ENCODE results near the gene SERPINB6. TPM values are rescaled to one million over a fixed set of nuclear protein-coding genes. Genes with fewer than 3 reads are reported as not detected.

Gene SERPINB6
- polyA plus RNA-seq, 1 donor from 2014 or later = 77.8 TPM

DNA sequence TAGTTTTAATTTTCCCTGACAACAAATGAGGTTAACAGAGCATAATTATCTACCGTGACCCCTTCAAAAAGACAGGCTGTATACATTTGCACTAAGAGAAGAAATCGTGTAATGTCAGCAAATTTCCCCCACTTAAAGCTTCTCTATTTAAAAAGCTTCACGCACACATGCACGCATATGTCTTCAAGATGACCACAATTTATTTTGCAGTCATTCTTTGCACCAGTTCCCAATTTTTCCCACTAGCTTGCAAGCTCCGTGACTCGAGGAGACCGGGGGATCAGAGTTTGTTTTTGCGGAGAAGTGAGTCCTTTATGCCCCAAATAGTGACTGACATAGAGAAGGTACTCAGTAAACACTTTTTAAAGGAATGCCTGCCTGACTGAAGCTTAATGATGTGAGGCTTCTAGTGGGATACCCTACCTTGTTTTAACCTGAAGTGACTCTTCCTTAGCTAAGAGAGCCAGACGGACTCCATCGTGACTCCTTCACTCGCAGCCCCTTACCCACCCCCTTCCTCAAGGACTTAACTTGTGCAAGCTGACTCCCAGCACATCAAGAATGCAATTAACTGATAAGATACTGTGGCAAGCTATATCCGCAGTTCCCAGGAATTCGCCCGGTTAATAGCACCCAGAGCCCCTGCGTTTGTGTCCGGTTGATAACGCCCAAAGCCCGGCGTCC is 19.0 kb upstream of the SERPINB6 start:
- Mint-ChIP-seq H3K4me3 (peak overlapping the region; percentile 92 to 99 (median 98)), H3K36me3 (no peaks in the 10 kb centered on the region), H3K27ac (peak overlapping the region; percentile 96 to 100 (median 98)), H3K9me3 (no peaks in the 10 kb centered on the region), H3K4me1 (peaks cover 13 to 22% (median 16%) of the 10 kb centered on the region in 3 donors), H3K27me3 (no peaks in the 10 kb centered on the region)

DNA sequence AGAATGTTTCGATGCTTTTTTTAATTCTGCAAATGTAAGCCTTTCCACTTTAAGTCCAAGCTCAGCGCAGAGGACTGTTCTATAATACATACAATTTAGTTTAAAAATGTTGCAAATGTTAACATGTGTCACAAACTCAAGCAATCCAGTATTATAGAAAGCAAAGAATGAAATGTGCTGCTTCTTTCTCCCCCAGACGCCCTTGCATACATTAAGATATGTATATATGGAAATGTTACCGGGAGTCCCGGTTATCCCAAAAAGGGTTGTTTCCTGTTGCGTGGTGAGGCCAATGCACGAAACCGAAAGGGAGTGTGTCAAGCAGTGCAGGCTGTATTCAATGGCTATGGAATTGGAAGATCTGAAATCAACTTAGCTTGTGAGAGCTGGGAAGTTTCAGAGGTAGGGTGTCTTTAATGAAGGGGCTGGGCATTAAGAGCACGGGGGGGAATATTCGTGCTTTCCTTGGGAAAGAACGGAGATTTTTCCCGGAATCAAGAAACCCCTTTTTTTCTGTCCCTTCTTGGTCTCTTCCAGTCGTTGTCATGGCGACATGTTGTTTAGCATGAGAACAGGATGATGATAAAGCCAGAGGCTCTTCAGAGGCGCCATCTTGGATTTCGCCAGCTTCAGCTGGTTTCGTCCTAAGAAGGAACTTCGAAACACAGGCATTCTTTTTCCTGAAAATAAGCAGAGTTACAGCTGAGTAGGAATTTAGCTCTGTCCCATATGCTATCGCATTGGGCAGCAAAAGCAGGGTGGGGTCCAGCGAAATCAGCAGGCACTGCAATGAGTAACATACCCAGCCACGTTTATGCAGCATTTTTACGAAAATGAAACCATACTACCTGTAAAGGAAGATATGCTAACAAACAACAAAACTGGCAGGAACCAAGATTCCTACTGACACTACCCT is 18.2 kb upstream of the SERPINB6 start:
- Mint-ChIP-seq H3K27ac (peak overlapping the region; percentile 96 to 100 (median 98)), H3K9me3 (no peaks in the 10 kb centered on the region), H3K4me1 (peaks cover 13 to 22% (median 16%) of the 10 kb centered on the region in 3 donors), H3K36me3 (no peaks in the 10 kb centered on the region), H3K4me3 (peak overlapping the region; percentile 92 to 99 (median 98)), H3K27me3 (no peaks in the 10 kb centered on the region)

DNA sequence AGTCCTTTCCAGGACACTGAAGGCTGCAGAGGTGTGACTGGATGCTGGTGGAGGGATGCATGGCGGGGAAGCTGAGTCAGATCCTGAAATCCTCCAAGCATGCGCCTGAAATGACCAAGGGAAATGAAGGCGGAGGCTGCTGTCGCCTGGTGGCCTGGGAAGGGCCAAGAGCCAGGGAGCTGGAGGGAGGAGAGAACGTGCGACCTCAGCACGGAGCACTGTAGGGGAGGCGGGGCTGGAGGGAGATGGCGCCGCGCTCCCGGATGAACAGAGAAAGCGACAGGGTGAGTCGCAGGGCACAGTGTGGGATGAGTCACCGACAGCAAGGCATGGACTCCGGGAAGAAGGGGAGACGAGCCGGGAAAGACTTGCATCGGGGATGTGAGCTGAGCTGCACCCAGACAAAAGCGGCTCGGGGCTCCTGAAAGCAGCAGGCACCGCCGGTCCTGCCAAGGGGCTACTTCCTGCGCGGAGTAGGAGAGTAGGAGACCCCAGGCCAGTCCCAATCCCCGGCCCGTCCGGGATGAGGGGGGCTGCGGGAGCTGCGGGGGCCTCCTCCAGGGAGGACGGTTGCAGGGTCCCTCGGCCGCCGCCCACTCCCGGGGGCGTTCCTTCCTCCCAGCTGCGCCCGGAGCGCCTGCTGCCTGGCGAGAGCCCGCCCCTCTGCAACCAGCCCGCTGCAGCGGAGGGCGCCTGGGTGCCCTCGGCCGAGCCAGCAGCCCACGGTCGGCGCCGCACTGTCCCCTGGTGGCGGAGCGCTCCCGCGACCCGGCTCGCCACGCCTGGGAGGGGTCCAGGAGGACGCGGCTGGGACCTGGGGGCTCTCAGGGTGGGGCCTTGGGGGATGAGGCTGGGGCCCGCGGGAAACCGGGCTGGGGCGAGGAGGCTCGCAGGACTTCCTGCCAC is 17.3 kb upstream of the SERPINB6 start:
- H3K4me1 Mint-ChIP-seq = peaks cover 13 to 22% (median 18%) of the 10 kb centered on the region in 3 donors
- peak overlapping the region; percentile 92 to 99 (median 98) for H3K4me3 Mint-ChIP-seq
- no peaks in the 10 kb centered on the region for H3K36me3 Mint-ChIP-seq
- peak overlapping the region; percentile 96 to 100 (median 98) for H3K27ac Mint-ChIP-seq
- H3K27me3 Mint-ChIP-seq = no peaks in the 10 kb centered on the region
- no peaks in the 10 kb centered on the region for H3K9me3 Mint-ChIP-seq

DNA sequence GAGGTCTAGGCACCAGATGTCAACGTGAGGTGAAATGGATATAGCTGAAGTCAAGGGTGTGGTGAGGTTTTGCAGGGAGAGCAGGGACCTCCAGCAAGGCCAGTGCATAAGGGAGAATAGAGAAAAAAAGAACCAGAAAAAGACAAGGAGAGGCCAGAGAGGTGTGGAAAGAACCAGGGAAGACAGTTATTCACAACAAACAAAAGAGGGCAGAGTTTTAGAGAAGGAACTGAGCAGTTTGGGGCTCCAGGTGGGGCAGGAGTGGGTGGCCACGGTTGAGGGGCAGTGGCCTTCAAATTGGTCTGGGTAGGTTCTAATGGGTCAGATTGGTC is 16.7 kb upstream of the SERPINB6 start:
- Mint-ChIP-seq H3K27me3 (no peaks in the 10 kb centered on the region), H3K9me3 (no peaks in the 10 kb centered on the region), H3K4me1 (peaks cover 13 to 22% (median 21%) of the 10 kb centered on the region in 3 donors), H3K36me3 (no peaks in the 10 kb centered on the region), H3K4me3 (peak overlapping the region; percentile 89 to 97 (median 94)), H3K27ac (peak overlapping the region; percentile 65 to 96 (median 94))

DNA sequence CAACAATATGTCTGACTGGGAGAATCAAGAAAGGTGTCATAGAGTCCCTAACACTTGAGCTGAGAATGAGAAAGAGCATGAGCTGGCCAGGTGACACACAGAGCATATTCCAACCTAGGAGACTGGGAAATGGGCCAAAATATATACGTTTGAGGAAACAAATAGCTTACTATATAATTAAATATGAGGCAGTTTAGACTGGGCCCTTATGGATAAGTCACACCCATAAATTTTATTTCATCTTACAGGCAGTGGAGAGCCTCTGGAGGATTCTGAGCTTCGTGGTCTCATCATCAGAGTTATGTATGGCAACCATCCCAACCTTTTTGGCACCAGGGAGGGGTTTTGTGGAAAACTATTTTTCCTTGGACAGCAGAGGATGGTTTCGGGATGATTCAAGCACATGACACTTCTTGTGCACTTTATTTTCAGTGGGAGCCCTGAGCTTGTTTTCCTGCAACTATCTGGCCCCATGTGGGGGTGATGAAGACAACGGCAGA is 15.4 kb upstream of the SERPINB6 start:
- H3K27ac Mint-ChIP-seq = peak overlapping the region in 1 of 3 donors; percentile 96
- H3K36me3 Mint-ChIP-seq = peaks cover 2% of the 10 kb centered on the region
- H3K4me1 Mint-ChIP-seq = peaks cover 13 to 22% (median 21%) of the 10 kb centered on the region in 3 donors
- H3K27me3 Mint-ChIP-seq = peaks cover 1% of the 10 kb centered on the region
- H3K9me3 Mint-ChIP-seq = no peaks in the 10 kb centered on the region
- H3K4me3 Mint-ChIP-seq = peak overlapping the region in 1 of 4 donors; percentile 89

DNA sequence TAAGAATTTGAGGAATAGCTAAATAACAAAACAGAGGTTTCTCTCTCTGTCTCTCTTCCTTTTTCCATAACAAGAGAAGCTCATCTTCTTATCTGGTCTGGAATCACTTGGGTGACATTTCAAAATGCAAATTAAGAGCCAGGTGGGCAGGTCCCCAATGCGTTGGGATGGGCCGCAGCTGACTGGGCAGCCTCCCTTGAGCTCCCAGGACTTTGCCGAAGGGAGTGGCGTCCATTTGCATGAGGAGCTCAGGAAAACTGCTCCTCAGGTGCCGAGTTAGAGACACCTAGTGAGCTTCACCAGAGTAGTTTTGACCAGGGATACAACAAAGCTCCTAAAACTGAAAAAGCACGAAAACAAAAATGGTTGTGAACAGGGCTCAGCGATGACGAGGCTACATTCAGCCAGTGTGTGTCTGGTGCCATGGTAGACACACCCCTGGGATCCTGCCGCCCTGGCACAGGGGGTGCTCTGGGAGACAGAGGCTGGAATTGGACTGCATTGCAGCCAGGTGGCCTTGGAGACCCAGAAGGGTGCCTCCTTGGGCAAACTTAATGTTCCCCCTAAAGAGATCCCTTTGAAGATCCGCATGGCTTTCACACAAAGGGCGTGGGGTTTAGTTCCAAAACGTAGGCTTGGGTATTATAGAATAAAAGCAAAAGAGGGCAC is 13.5 kb upstream of the SERPINB6 start:
- peaks cover 2% of the 10 kb centered on the region for H3K36me3 Mint-ChIP-seq
- no peaks in the 10 kb centered on the region for H3K9me3 Mint-ChIP-seq
- peaks cover 10 to 14% (median 12%) of the 10 kb centered on the region in 3 donors for H3K4me1 Mint-ChIP-seq
- H3K27ac Mint-ChIP-seq = no peak overlapping the region
- H3K4me3 Mint-ChIP-seq = peak overlapping the region in 1 of 4 donors; percentile 18
- H3K27me3 Mint-ChIP-seq = peaks cover 10% of the 10 kb centered on the region

DNA sequence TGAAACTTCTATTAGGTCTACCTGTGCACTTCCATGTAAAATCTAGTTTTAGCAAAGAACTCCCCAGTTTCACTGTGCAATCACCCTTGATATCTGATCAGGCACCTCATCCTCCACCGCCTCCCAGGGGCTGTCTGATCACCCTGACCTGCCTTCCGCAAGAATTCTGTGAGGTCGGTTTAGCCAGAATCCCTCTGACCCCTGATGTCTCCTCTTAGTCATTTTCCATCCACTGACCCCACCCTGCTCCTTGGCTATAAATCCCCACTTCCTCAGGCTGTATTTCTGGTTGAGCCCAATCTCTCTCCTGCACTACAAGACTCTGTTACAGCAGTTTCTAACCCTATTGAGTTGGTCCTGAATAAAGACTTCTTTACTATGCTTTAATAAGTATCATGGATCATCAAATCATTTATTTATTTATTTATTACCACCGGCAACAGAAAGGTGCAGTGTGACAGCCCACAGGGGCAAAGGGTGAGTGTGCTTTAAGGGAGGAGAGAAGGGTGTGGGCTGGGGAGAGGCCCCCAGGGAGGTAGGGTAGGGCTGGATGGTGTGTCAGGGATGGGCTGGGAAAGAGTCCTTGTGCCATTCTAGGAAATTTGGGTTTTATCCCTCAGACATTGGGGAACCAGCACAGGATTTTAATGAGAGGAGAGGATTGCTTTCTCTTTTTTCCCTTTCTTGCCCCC is 11.2 kb upstream of the SERPINB6 start:
- peaks cover 13% of the 10 kb centered on the region for H3K27me3 Mint-ChIP-seq

DNA sequence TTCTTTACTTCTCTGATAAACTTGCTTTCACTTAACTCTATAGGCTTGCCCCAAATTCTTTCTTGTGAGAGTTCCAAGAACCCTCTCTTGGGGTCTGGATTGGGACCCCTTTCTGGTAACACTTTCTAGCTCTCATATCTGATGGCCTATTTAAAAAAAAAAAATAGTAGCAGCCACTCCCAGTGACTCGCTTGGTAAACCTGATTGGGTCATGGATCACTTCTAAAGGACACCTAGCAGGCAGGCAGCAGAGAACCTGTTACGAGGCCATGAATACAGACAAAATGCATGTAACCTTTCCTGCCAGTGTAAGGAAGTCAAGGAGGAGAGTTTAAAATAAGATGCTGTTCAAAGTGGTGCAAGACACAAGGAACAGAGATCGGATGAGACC is 9.1 kb upstream of the SERPINB6 start:
- H3K4me3 Mint-ChIP-seq = no peak overlapping the region
- peaks cover 13% of the 10 kb centered on the region for H3K27me3 Mint-ChIP-seq
- no peaks in the 10 kb centered on the region for H3K9me3 Mint-ChIP-seq
- H3K4me1 Mint-ChIP-seq = peaks cover 1 to 9% (median 3%) of the 10 kb centered on the region in 3 donors
- peaks cover 3% of the 10 kb centered on the region for H3K36me3 Mint-ChIP-seq
- H3K27ac Mint-ChIP-seq = no peak overlapping the region

More for the DNA sequence above, 11.2 kb upstream of the SERPINB6 start:
- H3K4me3 Mint-ChIP-seq = no peak overlapping the region
- no peaks in the 10 kb centered on the region for H3K9me3 Mint-ChIP-seq
- peaks cover 0 to 5% (median 3%) of the 10 kb centered on the region in 3 donors for H3K4me1 Mint-ChIP-seq
- peaks cover 3% of the 10 kb centered on the region for H3K36me3 Mint-ChIP-seq
- H3K27ac Mint-ChIP-seq = no peak overlapping the region

DNA sequence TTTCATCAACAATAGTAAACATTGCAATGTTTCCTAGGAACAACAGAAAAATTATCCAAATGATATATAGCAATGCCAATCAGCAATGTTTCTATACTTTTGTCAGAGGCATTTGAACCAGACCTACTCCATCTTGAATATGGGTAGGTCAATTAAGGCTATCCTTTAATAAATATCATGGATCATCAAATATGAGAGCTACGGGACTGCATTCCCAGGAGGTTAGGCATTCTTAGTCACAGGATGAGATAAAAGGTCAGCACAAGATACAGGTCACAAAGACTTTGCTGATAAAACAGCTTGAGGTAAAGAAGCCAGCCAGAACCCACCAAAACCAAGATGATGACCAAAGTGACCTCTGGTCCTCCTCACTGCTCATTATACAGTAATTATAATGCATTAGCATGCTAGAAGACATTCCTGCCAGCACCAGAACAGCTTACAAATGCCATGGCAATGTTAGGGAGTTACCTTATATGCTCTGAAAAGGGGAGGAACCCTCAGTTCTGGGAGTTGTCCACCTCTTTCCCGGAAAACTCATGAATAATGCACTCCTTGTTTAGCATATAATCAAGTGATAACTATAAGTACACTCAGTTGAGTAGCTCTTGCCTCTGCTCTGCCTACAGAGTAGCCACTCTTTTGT is 8.6 kb upstream of the SERPINB6 start:
- H3K27me3 Mint-ChIP-seq = peaks cover 13% of the 10 kb centered on the region

DNA sequence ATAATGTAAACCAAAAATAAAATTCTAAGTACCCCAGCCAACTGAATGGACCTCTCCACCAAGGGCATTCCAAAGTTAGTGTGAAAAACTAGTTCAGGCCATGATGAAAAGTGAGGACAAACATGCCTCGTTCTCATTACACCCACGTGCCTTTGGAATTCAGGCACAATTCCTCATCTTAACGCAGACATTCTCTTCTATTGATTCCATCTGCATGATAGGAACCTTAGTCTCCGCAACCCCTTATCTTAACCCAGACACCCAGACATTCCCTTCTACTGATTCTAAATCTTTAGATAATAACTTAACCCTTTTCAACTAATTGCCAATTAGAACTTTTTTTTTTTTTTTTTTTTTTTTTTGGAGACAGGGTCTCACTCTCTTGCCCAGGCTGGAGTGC is 7.6 kb upstream of the SERPINB6 start:
- H3K4me1 Mint-ChIP-seq = peaks cover 1 to 9% (median 3%) of the 10 kb centered on the region in 3 donors
- peaks cover 13% of the 10 kb centered on the region for H3K27me3 Mint-ChIP-seq
- no peak overlapping the region for H3K27ac Mint-ChIP-seq

More for the DNA sequence above, 8.6 kb upstream of the SERPINB6 start:
- Mint-ChIP-seq H3K4me1 (peaks cover 1 to 9% (median 3%) of the 10 kb centered on the region in 3 donors), H3K9me3 (no peaks in the 10 kb centered on the region), H3K4me3 (no peak overlapping the region), H3K27ac (no peak overlapping the region), H3K36me3 (peaks cover 3% of the 10 kb centered on the region)

DNA sequence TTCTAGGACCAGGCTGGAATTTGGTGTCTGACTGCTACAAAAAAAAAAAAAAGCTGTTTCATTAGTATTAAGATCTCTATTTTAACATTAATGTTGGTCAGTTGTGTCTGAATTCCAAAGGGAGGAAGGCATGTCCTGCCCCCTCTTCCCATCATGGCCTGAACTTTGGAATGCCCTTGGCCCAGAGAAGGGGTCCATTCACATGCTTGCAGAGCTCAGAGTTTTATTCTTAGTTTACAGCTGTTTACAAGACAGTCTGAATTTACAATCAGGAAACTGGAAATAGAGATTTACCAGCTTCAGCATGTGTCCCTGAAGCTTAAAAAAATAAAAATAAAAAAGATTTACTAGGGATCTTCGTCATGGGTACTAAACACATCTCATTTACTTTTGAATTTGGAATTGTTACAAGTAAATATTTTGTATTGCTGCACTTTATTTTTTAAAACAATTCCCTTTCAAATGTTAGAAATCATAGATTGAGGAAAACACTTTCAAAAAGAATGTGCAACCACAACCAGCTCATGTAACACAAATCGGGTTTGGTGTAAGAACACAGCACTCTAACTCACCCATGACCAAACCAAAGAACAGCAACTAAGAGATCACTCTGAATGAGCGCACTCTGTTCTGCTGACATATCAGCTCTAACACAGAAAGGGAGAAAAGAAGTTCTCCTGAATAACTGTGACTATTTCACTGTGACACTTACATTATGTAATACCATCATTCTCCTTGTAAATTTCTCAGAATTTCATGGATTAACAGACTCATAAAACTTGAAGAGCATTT is 6.6 kb upstream of the SERPINB6 start:
- Mint-ChIP-seq H3K27me3 (peaks cover 13% of the 10 kb centered on the region), H3K36me3 (peaks cover 3% of the 10 kb centered on the region), H3K27ac (no peak overlapping the region), H3K4me3 (no peak overlapping the region), H3K9me3 (no peaks in the 10 kb centered on the region), H3K4me1 (peaks cover 1 to 4% (median 4%) of the 10 kb centered on the region in 3 donors)

More for the DNA sequence above, 7.6 kb upstream of the SERPINB6 start:
- Mint-ChIP-seq H3K36me3 (peaks cover 3% of the 10 kb centered on the region), H3K9me3 (no peaks in the 10 kb centered on the region), H3K4me3 (no peak overlapping the region)

DNA sequence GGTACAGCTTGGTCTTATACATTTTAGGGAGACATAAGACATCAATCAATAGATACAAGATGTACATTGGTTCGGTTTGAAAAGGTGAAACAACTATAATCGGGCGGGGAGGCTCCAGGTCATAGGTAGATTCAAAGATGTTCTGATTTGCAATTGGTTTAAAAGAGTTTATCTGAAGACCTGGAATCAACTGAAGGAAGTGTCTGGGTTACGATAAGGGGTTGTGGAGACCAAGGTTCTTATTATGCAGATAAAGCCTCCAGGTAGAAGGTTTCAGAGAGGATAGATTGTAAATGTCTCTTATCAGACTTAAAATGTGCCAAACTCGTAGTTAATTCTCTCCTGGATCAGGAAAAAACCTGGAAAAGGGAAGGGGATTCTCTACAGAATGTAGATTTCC is 5.9 kb upstream of the SERPINB6 start:
- Mint-ChIP-seq H3K36me3 (peaks cover 2% of the 10 kb centered on the region), H3K9me3 (peaks cover 0 to 2% (median 0%) of the 10 kb centered on the region in 3 donors), H3K4me3 (no peak overlapping the region), H3K27me3 (peaks cover 11% of the 10 kb centered on the region), H3K4me1 (peaks cover 1 to 11% (median 7%) of the 10 kb centered on the region in 3 donors), H3K27ac (no peak overlapping the region)

All from IgD-negative memory B cell (primary cell).